Camera-type eye (tissue), 1 donor: Measurements from ENCODE around the gene IFRD1. TPM values are rescaled to one million over a fixed set of nuclear protein-coding genes. Genes with fewer than 3 reads are reported as not detected.

ENCODE experiments used
- total RNA-seq: library from RNA; depleted of rRNA; stranded (reverse); fragments of >200 nt; gene quantifications from one replicate; pipeline ENCODE4 v1.2.3, GENCODE V29; 2014

IFRD1 gene, protein sequence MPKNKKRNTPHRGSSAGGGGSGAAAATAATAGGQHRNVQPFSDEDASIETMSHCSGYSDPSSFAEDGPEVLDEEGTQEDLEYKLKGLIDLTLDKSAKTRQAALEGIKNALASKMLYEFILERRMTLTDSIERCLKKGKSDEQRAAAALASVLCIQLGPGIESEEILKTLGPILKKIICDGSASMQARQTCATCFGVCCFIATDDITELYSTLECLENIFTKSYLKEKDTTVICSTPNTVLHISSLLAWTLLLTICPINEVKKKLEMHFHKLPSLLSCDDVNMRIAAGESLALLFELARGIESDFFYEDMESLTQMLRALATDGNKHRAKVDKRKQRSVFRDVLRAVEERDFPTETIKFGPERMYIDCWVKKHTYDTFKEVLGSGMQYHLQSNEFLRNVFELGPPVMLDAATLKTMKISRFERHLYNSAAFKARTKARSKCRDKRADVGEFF
- total RNA-seq, result 68.0 TPM

DNA sequence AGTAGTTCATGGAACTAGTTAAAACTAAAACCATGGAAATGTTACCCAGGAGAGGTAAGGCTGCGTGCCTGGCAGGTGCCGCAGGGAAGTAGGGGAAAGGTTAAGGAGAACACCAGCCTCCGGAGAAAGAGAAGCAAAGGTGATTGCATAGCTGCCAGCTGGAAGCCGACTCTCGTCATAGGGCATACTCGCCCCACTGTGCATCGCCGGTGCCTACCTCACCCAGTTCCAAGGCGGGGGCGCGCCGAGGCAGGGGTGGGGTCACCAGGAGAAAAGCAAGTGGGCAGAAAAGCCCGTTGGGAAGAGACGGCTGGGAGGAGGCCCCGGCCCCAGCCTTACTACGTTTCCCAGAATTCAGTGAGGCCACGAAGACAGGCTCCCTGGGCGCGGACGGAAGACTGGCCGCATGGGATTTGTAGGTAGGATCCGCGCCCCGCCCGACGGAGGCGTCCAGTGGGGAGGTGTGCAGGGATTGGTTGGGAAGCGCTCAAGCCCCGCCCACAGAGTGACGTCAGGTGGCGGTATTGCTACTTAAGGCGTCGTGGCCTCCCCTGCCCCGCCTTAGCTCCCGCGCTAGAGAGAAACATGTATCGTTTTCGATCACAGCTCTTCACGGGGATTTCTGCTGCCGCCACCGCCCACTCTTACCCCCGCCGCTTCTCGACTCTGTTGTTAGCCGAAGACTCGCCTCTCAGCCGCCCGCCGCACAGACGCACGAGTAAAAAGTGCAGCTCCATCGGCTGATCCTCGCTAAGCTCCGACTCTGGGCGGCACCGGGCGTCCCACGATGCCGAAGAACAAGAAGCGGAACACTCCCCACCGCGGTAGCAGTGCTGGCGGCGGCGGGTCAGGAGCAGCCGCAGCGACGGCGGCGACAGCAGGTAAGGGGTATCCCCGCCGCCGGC is at the start of gene IFRD1:
Gene IFRD1 (plus strand): TSS at position 559 of the 905 bp plus-strand sequence. CDS start 229 bp downstream, at position 788.

Other genes starting within 250 kb of the IFRD1 start
- 85.9 TPM for gene DOCK4, start 244.1 kb upstream of the IFRD1 start, total RNA-seq
- gene ZNF277, start 243.8 kb upstream of the IFRD1 start, total RNA-seq, result 43.4 TPM
- 0.88 TPM for gene LSMEM1, start 30.5 kb downstream of the IFRD1 start, total RNA-seq